Amniotic stem cell (primary cell): ENCODE measurements around the gene CARS1.

Experiments used
- DNase-seq: peaks from one replicate; lab custom pipeline; 2025; lab: John Stamatoyannopoulos, UW

CARS1 gene

GRCh38 chr11:3057069-3057963 lies at the start of gene CARS1:
Gene CARS1 (minus strand): TSS chr11:3057423. CDS start chr11:3057367, 56 bp downstream.
- DNase-seq = peak; percentile 93

GRCh38 chr11:3105791-3106735 lies 48.8 kb upstream of the CARS1 start:
- DNase-seq = no peak

- DNase-seq = no peak
Observed at GRCh38 chr11:3104961-3105790, 48.0 kb upstream of the CARS1 start.

- DNase-seq = no peak
Observed at GRCh38 chr11:3104051-3104714, 47.0 kb upstream of the CARS1 start.

- DNase-seq = no peak
Observed at GRCh38 chr11:3103076-3103475, 45.9 kb upstream of the CARS1 start.

GRCh38 chr11:3102641-3102921 lies 45.4 kb upstream of the CARS1 start:
- DNase-seq = no peak

GRCh38 chr11:3101921-3102640 lies 44.9 kb upstream of the CARS1 start:
- DNase-seq = no peak

- DNase-seq = no peak
Observed at GRCh38 chr11:3099178-3099577, 42.0 kb upstream of the CARS1 start.

- DNase-seq = no peak
Observed at GRCh38 chr11:3096909-3097530, 39.8 kb upstream of the CARS1 start.

- DNase-seq = peak; percentile 89
Observed at GRCh38 chr11:3095712-3096361, 38.6 kb upstream of the CARS1 start.

- DNase-seq = no peak
Observed at GRCh38 chr11:3094223-3094824, 37.1 kb upstream of the CARS1 start.

- DNase-seq = no peak
Observed at GRCh38 chr11:3093281-3094191, 36.3 kb upstream of the CARS1 start.

- no peak for DNase-seq
Observed at GRCh38 chr11:3092603-3093141, 35.4 kb upstream of the CARS1 start.

GRCh38 chr11:3091846-3092602 lies 34.8 kb upstream of the CARS1 start:
- no peak for DNase-seq

- no peak for DNase-seq
Observed at GRCh38 chr11:3091081-3091845, 34.0 kb upstream of the CARS1 start.

- DNase-seq = no peak
Observed at GRCh38 chr11:3090096-3090901, 33.1 kb upstream of the CARS1 start.
